GM12891 (cell line): Measurements from ENCODE around the gene TCF12.
"Not testable (repeated sequence)": the region's sequence is repeated elsewhere in the genome, so short reads cannot be mapped to it uniquely, and the experiment has no call there.

Experiments
- DNase-seq: peaks from one replicate; pipeline ENCODE4 v3.0.0; 2011; ENCODE audit warnings: low spot score; ENCODE audit not compliant: insufficient read length
- FAIRE-seq: peaks from 2 replicates; lab custom pipeline; 2011; peaks lifted over from hg19 to GRCh38; lab: Jason Lieb, UNC
- PAX5 ChIP-seq: IDR thresholded peaks from 2 replicates; pipeline ENCODE4 v1.6.1; 2011; ENCODE audit warnings: low read length, moderate library complexity, mild to moderate bottlenecking; ENCODE audit not compliant: insufficient read depth, severe bottlenecking
- POLR2A ChIP-seq: IDR thresholded peaks from 2 replicates; pipeline ENCODE4 v1.6.1; 2011; ENCODE audit warnings: low read depth, low read length, control low read depth
- POLR2AphosphoS5 ChIP-seq: IDR thresholded peaks from 2 replicates; pipeline ENCODE4 v1.6.1; 2011; ENCODE audit warnings: low read depth, low read length, control low read depth
- POU2F2 ChIP-seq: IDR thresholded peaks from 2 replicates; pipeline ENCODE4 v1.6.1; 2011; ENCODE audit warnings: low read depth, mild to moderate bottlenecking, control low read depth, low read length, moderate library complexity
- SPI1 ChIP-seq: IDR thresholded peaks from 2 replicates; pipeline ENCODE4 v1.6.1; 2011; ENCODE audit warnings: low read depth, low read length, control low read depth
- TAF1 ChIP-seq: IDR thresholded peaks from 2 replicates; pipeline ENCODE4 v1.6.1; 2011; ENCODE audit warnings: low read depth, low read length, control low read depth

TCF12 gene

GRCh38 chr15:56996746-56997470 is 78.5 kb downstream of the TCF12 start:
- DNase-seq (no peak), FAIRE-seq (peak; percentile 26)
- TF ChIP-seq PAX5 (no peak), TAF1 (no peak), POLR2A (no peak), SPI1 (no peak), POLR2AphosphoS5 (no peak), POU2F2 (no peak)

- FAIRE-seq (no peak), DNase-seq (no peak)
- no peak for TF ChIP-seq POLR2A
- TF ChIP-seq PAX5: no peak
- TF ChIP-seq POLR2AphosphoS5: no peak
- no peak for TF ChIP-seq SPI1
- no peak for TF ChIP-seq POU2F2
- no peak for TF ChIP-seq TAF1
Measured at GRCh38 chr15:57003418-57003817, 85.0 kb downstream of the TCF12 start.

GRCh38 chr15:57005244-57005643 is 86.8 kb downstream of the TCF12 start:
- no peak for FAIRE-seq
- no peak for DNase-seq

GRCh38 chr15:57007797-57008196 is 89.4 kb downstream of the TCF12 start:
- FAIRE-seq, DNase-seq: not testable (repeated sequence)

More at GRCh38 chr15:57005244-57005643, 86.8 kb downstream of the TCF12 start:
- TF ChIP-seq POLR2A (no peak), TAF1 (no peak), POLR2AphosphoS5 (no peak), SPI1 (no peak)

- TF ChIP-seq POLR2A (no peak), TAF1 (no peak), POLR2AphosphoS5 (no peak)
- no peak for DNase-seq
- no peak for FAIRE-seq
Measured at GRCh38 chr15:57010724-57011123, 92.3 kb downstream of the TCF12 start.

GRCh38 chr15:57012556-57012955 is 94.1 kb downstream of the TCF12 start:
- DNase-seq: no peak
- FAIRE-seq: no peak
- TF ChIP-seq SPI1: no peak
- TF ChIP-seq POLR2AphosphoS5: no peak
- no peak for TF ChIP-seq POU2F2

GRCh38 chr15:57014896-57015295 is 96.5 kb downstream of the TCF12 start:
- FAIRE-seq, DNase-seq: not testable (repeated sequence)

GRCh38 chr15:57015360-57015759 is 96.9 kb downstream of the TCF12 start:
- FAIRE-seq: no peak

GRCh38 chr15:57015897-57016296 is 97.5 kb downstream of the TCF12 start:
- DNase-seq (no peak), FAIRE-seq (no peak)
- TF ChIP-seq TAF1 (no peak), PAX5 (no peak), POLR2A (no peak), SPI1 (no peak), POU2F2 (no peak), POLR2AphosphoS5 (no peak)

More at GRCh38 chr15:57015360-57015759, 96.9 kb downstream of the TCF12 start:
- TF ChIP-seq POLR2AphosphoS5 (no peak), SPI1 (no peak), POU2F2 (no peak), TAF1 (no peak)
- DNase-seq: no peak

GRCh38 chr15:57017024-57017423 is 98.6 kb downstream of the TCF12 start:
- peak; percentile 9 for FAIRE-seq

GRCh38 chr15:57018151-57018550 is 99.7 kb downstream of the TCF12 start:
- DNase-seq (no peak), FAIRE-seq (no peak)
- TF ChIP-seq PAX5 (no peak), TAF1 (no peak), POLR2AphosphoS5 (no peak), POLR2A (no peak), POU2F2 (no peak), SPI1 (no peak)

More at GRCh38 chr15:57017024-57017423, 98.6 kb downstream of the TCF12 start:
- DNase-seq: no peak
- TF ChIP-seq SPI1 (no peak), POLR2A (no peak), PAX5 (no peak), TAF1 (no peak), POLR2AphosphoS5 (no peak), POU2F2 (no peak)
